GM19328 (cell line): ENCODE data around the gene ARPC5L.
"Not testable (repeated sequence)": the region's sequence is repeated elsewhere in the genome, so short reads cannot be mapped to it uniquely, and the experiment has no call there.

Experiments
- ATAC-seq: cut with Tn5 transposase; IDR thresholded peaks from one replicate; pipeline ENCODE4 v1.9.1; 2021; ENCODE audit warnings: mild to moderate bottlenecking, moderate library complexity; ENCODE audit not compliant: unreplicated experiment

ARPC5L gene

GRCh38 chr9:124840300-124840833 lies 21.6 kb upstream of the ARPC5L start:
- no peak for ATAC-seq

DNA sequence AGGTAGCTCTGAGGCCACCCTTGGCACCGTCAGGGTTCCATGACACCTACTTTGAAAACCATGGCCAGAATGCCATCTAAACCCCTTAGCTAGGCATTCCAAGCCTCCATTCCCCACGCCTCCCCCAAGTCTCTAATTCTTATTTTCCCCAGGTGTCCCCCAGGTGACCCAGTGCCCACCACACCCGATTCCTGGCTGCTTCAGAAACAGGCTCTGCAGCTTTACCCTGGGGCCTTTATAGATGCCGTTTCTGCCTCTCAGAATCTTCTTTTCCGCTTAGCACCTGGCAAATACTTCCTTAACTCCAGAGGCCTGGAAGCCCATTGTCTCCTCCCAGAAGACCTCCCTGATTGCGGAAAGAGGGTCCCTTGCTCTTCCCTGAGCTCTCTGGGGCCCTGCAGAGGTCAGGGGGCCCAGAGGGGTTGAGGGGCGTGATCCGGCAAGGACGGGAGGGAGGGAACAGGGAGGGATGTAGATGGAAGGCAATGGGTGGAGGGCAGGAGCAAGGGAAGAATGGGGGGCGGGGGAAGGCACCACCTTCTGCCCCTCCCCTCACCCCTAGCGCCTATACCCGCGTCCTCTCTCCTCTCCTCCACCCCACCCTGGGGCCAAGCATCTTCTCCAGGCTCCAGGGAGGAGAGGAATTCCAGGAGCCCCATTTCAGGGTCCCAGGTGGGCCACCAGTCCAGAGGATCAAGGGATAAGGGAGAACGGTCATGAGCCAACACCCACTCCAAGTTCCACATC lies 20.7 kb upstream of the ARPC5L start:
- ATAC-seq, result no peak

DNA sequence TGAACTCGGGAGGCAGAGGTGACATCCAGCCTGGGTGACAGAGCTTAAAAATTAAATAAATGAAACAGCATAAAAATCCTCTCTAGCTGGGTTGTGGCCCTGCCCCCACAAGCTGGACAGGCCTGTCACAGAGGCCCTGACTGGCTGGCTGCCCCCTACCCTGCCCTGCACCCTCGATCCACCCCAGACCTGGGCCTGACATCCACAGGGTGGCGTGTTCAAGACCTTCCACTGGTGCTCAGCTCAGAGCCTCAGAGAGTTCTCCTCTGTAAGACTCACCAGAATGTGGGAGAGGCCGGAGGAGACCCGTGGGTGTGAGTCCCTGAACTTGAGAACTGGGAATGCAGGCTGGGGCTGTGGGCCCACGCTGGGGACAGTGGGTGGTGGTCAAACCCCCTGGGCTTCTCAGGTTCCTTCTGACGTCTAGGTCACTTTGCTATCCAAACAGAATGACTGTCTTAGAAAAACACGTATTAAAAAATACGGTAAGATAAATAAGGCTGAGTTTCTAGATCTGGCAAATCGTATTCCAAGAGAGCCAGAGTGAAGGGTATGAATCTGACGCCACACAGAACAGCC lies 18.4 kb upstream of the ARPC5L start:
- no peak for ATAC-seq

DNA sequence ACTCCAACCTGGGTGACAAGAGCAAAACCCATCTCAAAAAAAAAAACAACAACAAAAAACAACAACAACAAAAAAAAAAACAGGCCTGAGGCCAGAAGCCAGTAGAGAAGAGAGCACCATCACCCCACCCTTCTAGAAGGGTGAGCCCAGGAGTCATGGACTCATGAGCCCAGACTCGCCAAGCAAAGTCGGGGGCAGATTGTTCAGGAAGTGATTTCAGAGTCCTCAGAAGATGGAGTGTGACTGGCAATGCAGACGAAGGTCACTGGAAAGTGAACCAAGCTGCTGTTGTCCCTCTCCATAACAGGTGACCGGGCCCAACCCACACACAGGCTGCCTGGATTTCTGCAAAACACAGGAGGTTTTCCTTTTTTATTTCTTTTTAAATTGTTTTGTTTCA lies 17.6 kb upstream of the ARPC5L start:
- no peak for ATAC-seq

DNA sequence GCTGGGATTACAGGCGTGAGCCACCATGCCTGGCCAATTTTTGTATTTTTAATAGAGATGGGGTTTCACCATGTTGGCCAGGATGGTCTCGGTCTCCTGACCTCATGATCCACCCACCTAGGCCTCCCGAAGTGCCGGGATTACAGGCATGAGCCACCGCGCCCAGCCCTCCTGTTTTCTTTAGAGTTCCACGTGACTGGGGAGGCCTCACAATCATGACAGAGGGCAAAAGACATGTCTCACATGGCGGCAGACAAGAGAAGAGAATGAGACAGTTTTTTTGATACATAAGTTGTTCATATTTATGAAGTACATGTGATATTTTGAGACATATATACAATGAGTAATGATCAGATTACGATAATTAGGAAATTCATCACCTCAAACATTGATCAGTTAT lies 15.5 kb upstream of the ARPC5L start:
- not testable (repeated sequence) for ATAC-seq

- ATAC-seq, result no peak
Observed at GRCh38 chr9:124846969-124847368, 15.0 kb upstream of the ARPC5L start.

- no peak for ATAC-seq
Observed at GRCh38 chr9:124849801-124850200, 12.1 kb upstream of the ARPC5L start.

GRCh38 chr9:124852121-124852828 lies 9.7 kb upstream of the ARPC5L start:
- no peak for ATAC-seq

DNA sequence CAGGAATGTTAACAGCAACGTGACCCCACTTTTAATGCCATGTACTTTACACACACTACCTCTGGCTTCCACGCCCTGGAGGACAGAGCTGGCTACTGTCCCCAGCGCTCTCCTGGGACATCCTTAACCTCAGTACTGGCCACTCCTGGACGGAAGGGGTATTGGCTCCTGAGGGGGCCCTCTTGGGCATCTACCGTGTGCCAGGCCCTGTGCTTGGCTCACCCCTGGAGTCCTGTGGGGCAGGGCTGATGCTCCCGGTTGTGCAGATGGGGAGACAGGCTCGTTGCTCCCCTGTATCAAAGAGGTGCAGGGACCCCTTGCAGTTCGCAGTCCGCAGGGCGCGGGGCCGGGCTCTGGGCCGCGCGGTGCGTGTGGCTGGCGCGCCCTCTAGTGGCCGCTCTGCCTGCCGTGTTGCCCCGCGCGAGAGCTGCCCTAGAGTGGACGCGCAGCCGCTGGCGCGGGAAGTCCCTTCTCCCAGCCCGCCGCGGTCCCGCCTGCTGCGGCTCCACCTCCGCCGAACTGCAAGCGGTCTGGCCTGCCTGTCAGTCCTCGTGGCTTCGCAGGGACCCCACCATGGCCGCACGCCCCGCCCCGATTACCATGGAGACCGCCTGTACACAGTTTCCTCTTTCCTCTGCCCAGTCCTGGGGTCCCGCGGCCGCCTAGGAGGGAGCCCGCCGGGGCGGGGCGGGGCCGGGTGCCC lies 8.9 kb upstream of the ARPC5L start, which contains the start of gene WDR38:
TSS of gene WDR38 (plus strand) at position 632 of the 703 bp plus-strand sequence. CDS start 72 bp downstream, outside the sequence.
- no peak for ATAC-seq

GRCh38 chr9:124853605-124854143 lies 8.3 kb upstream of the ARPC5L start:
- no peak for ATAC-seq

DNA sequence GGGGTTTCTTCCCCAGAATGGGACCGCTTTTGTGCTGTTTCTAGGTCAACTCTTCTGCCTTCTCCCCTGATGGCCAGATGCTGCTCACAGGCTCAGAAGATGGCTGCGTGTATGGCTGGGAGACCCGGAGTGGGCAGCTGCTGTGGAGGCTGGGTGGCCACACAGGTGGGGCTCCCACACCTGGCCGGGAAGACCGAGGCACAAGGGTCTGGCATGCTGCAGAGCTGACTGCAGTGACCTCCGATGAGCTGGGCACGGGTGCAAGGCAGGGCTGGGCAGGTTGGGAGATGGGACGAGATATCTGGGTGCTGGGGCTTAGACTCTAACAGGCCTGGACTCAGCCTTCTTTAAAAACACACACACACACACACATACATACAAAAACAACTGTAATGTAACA lies 7.8 kb upstream of the ARPC5L start:
- ATAC-seq, result no peak

GRCh38 chr9:124854822-124855221 lies 7.1 kb upstream of the ARPC5L start:
- no peak for ATAC-seq

- ATAC-seq, result no peak
Observed at GRCh38 chr9:124855566-124855943, 6.4 kb upstream of the ARPC5L start.

DNA sequence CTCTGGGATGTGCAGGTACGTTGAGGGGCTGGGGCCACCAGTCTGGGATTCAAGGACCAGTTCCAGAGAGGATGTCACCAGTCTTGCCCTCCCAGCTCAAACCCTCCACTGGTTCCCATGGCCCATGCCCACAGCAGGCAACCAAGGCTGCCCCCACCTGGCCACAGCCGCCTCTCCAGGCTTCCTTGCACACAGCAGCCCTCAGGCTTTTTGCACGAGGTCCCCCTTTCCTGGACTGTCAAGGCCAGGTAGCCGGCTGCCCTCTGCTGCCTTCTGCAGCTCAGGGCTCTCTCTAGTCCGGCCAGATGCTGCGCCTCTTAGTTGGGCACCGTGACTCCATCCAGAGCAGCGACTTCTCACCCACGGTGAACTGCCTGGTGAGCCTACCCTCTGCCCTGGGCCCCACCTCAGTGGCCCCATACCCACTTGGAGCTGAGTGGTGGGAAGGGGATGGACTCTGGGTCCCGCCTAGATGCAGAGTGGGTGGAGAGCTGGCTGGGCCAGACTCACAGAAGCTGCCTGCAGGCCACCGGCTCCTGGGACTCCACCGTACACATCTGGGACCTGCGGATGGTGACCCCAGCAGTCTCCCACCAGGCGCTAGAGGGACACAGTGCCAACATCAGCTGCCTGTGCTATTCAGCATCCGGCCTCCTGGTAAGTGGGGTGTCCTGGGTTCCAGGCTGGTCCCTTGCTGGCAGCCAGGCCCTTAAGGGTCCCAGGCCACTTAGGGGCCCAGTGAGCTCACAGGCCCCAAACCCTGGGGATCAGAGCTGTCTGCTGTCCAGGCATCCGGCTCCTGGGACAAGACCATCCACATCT lies 5.8 kb upstream of the ARPC5L start:
- no peak for ATAC-seq

GRCh38 chr9:124857533-124858162 lies 4.3 kb upstream of the ARPC5L start:
- ATAC-seq, result no peak

DNA sequence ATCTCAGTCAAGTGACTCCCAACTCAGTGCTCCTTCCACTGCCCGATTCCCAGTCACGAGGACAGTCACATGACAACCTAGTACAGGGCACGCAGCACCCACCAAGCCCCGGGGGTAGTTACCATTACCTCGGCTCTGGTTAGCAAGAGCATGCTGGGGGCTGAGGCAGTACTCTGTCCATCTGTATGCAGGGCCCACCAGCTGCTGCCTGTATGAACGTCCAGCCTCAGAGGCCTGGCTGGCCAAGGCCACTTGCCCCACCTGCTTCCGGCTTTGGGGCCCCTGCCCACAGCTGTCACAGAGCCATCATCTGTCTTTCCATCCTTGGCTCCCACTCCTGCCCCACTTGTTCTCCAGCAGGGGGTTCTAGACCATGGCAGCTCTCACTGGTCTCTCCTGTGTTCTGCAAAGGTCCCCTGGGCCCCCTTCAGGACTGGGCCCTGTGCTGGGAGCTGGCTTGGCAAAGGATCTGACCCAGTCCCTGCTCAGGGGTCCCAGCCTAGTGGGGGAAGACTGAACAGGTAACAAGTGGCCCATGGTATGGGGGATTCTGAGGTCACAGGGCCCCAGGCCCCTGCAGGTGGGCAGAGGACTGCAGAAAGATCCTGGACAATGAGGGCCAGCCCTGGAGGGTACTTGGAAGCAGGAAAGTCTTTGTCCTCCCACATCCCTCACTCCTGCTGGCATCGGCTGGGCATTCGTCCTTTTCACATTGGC lies 3.4 kb upstream of the ARPC5L start:
- ATAC-seq, result no peak

DNA sequence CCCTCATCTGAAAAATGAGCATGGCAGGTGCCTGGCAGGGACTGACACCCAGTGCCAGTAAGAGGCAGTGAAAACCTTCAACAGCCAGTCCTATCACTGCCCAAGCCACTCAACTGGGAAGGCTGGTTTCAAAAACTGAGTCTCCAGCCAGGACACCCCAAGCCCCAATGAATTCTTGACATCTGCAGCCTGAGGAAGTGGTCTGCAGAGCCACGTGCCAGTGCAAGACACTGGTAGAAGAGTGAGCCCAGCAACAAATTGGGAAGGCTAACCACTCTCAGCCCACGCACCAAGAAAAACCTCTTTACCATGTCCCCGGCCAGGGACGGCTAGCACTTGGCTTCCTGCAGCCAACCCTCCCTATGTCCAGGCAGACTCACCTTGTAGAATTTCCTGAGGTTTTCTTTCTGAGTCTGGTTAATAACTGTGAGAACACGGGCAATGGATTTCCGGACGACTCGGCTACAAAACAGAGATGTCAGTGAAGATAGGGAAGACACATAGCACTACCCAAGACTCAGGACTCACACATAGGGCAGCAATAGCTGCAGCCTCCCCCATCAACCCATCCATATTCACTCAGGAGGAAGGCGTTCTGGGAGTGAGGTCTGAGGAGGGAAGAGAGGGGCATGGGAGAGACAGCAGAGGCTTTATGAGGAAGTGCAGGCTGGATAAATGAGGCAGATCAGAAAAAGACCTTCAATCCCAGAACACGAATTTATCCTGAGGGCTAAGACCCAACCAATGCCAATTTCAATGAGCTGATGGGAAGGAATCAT lies 1.9 kb upstream of the ARPC5L start:
- no peak for ATAC-seq
